DLD1 (cell line): Measurements from ENCODE around the gene DEPDC1B.
"Not testable (repeated sequence)": the region's sequence is repeated elsewhere in the genome, so short reads cannot be mapped to it uniquely, and the experiment has no call there.

ENCODE experiments used
- in situ Hi-C: cut with HindIII; loops from 2 replicates; pipeline ENCODE4 v1.10.0; 2017; ENCODE audit warnings: low sequenced_read_pairs

DEPDC1B gene

GRCh38 chr5:60699288-60699608, 718 bp downstream of the DEPDC1B start:
- in situ Hi-C loops = no loop called here

GRCh38 chr5:60698336-60698735, 1.6 kb downstream of the DEPDC1B start:
- in situ Hi-C loops = no loop called here

GRCh38 chr5:60690326-60690725, 9.6 kb downstream of the DEPDC1B start:
- in situ Hi-C loops = no loop called here

- in situ Hi-C loops = no loop called here
These were observed 11.0 kb downstream of the DEPDC1B start for GRCh38 chr5:60688980-60689379.

GRCh38 chr5:60687927-60688720, 11.8 kb downstream of the DEPDC1B start:
- in situ Hi-C loops = no loop called here

GRCh38 chr5:60686157-60686556, 13.8 kb downstream of the DEPDC1B start:
- in situ Hi-C loops = no loop called here

GRCh38 chr5:60685700-60686099, 14.3 kb downstream of the DEPDC1B start:
- in situ Hi-C loops = no loop called here

GRCh38 chr5:60685028-60685427, 14.9 kb downstream of the DEPDC1B start:
- in situ Hi-C loops = no loop called here

- in situ Hi-C loops = not testable (repeated sequence)
These were observed 18.0 kb downstream of the DEPDC1B start for GRCh38 chr5:60682007-60682406.

GRCh38 chr5:60679816-60680215, 20.1 kb downstream of the DEPDC1B start:
- in situ Hi-C loops = no loop called here

- in situ Hi-C loops = no loop called here
These were observed 21.9 kb downstream of the DEPDC1B start for GRCh38 chr5:60677850-60678664.

- in situ Hi-C loops = no loop called here
These were observed 24.7 kb downstream of the DEPDC1B start for GRCh38 chr5:60675286-60675685.

- in situ Hi-C loops = no loop called here
These were observed 25.5 kb downstream of the DEPDC1B start for GRCh38 chr5:60674251-60675069.

GRCh38 chr5:60673334-60673733, 26.6 kb downstream of the DEPDC1B start:
- in situ Hi-C loops = no loop called here

- in situ Hi-C loops = no loop called here
These were observed 27.2 kb downstream of the DEPDC1B start for GRCh38 chr5:60672693-60673264.

- in situ Hi-C loops = no loop called here
These were observed 27.9 kb downstream of the DEPDC1B start for GRCh38 chr5:60671899-60672692.

GRCh38 chr5:60670749-60671148, 29.2 kb downstream of the DEPDC1B start:
- in situ Hi-C loops = no loop called here

GRCh38 chr5:60668686-60669304, 31.2 kb downstream of the DEPDC1B start:
- in situ Hi-C loops = no loop called here

- in situ Hi-C loops = no loop called here
These were observed 47.9 kb downstream of the DEPDC1B start for GRCh38 chr5:60651872-60652620.
